GM12873 (cell line): ENCODE measurements around the gene HIRA.

Experiments
- TF ChIP-seq, protein P1 (sequence below): IDR thresholded peaks from 2 replicates; pipeline ENCODE4 v1.5.1; 2012; ENCODE audit warnings: low read depth, mild to moderate bottlenecking, moderate library complexity, low read length, control low read depth; ENCODE audit not compliant: insufficient read depth; ENCODE audit errors: missing control alignments

HIRA gene

GRCh38 chr22:19360862-19361261 is 70.7 kb downstream of the HIRA start:
- TF ChIP-seq, protein P1, sequence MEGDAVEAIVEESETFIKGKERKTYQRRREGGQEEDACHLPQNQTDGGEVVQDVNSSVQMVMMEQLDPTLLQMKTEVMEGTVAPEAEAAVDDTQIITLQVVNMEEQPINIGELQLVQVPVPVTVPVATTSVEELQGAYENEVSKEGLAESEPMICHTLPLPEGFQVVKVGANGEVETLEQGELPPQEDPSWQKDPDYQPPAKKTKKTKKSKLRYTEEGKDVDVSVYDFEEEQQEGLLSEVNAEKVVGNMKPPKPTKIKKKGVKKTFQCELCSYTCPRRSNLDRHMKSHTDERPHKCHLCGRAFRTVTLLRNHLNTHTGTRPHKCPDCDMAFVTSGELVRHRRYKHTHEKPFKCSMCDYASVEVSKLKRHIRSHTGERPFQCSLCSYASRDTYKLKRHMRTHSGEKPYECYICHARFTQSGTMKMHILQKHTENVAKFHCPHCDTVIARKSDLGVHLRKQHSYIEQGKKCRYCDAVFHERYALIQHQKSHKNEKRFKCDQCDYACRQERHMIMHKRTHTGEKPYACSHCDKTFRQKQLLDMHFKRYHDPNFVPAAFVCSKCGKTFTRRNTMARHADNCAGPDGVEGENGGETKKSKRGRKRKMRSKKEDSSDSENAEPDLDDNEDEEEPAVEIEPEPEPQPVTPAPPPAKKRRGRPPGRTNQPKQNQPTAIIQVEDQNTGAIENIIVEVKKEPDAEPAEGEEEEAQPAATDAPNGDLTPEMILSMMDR, result no peak

DNA sequence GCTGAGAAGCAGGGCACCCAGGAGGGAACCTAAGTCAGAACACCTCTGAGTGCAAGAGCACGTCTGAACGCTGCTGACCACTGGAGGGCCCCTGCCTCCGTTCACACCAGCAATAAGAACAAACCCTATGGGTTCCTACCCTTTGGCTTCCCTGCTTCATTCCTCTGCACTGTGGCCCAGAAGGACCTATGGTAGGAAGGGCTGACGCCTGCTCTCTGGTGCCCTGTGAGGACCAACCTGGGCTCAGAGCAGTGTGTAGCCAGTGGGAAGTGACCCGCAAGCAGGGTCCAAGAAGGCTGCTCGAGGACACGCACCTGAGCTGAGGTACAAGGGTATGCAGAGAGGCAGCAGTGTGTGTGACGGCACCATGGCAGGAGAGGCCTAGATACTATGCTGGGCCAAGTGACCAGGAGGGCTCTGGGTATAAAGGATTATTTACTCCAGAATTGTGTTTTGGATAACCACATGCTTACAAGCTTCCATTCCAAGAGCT is 71.2 kb downstream of the HIRA start:
- TF ChIP-seq, protein P1, result no peak

GRCh38 chr22:19359554-19360299 is 71.8 kb downstream of the HIRA start:
- TF ChIP-seq, protein P1, result no peak

DNA sequence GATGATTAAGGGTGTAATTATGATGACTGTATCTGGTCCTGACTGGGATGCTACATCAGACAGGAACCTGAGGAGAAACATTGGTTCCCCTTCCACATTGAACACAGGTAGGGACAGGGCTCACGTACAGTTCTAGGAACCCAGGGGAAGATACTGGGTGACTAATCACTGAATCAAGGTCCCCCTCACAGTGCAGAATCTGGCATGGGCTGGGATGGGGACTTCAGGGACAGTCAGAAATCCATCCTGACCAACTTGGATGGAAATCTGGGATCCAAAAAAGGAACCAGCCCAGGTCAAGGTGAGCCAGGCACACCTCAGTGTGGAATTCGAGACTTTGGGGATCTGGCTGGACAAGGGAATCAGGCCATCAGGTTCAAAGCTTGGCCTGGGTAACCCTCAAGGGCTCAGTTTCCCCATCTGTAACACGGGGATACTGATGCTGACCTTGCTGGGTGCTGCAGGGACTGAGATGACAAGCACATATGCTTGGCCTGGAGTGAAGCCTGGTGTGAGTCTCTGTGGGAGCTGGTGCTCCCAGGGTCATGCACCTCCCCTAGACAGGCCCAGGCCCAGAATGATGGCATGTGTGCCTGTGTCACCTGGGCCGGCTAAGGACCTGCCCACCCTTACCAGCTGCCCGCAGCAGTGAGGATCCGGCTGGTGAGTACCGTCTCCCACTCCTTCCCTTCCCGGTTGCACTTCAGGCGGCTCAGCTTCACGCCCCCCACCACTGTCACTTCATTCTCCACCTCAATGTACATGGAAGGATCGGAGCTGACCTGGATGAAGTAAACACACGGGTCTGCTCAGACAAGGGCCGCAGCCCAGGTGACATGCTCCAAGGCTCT is 72.6 kb downstream of the HIRA start:
- TF ChIP-seq, protein P1, result no peak

GRCh38 chr22:19358195-19358594 is 73.3 kb downstream of the HIRA start:
- TF ChIP-seq, protein P1, result no peak

DNA sequence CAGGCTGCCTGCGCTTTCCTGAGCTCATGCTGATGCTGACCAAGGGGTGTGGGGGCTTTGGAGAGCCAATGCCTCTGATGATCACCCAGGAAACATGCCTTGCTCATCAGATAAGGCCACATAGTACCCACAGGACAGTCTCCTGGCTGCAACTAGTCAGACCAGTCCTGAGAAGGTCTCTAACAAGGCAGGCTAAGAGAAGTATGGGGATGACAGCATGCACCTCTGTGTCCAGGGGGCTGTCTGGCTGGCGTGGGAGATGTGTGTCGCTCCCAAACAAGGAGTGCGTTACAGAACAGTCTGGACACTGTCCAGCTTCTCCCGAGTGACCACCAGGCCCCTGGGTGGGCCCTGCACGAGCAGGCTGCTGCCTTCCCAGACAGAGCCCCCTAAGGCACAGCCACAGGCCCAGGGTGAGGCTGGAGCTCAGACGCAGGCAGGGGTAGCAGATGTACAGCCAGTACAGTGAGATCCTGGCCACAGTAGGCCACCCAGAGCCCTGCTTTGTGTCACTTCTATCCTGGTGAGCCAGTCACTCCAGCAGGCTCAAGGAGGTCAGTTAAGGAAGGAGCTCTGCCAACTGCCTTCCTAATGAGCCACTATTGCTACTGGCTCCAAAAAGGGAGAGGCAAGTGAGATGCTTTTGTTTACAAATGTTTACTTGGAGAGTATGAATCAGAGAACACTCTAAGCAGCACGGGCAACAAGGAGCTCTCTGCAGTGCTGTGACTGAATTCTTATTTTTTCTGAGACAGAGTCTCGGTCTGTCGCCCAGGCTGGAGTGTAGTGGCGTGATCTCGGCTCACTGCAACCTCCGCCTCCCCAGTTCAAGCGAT is 74.0 kb downstream of the HIRA start:
- TF ChIP-seq, protein P1, result no peak
